ENCODE data around the gene ENC1. TPM values are rescaled to one million over a fixed set of nuclear protein-coding genes. Genes with fewer than 3 reads are reported as not detected.

ENC1 gene
- total RNA-seq, 1 donor from 2014 or later, result 363 TPM

DNA sequence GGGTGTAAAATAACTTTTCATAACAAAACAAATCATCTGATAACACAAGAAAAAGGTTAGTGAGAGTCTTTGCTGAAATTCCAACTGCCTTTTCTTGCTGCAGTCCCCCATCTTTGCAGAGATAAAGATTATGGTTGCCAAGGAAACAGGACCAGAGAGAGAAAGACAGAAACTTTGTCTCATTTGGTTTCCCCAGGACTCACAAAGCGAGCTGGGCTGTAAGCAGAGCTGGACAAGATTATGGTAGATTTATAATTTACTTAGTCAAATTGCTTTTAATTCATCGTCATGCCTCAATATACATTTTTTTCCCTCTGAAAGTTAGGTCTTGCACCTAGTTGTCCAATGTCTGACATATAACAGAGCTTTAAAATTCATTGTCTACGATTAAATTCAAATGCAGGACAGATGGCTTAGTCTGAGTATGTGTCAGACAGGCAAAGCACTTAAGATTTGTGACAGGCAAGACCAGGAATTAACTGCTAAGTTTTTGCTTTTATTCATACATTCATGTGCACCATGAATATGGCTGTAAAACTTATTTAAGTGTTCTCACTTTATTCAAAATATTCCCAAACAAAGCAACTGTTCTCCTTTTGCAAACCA lies 17.4 kb downstream of the ENC1 start:
- H3K9me3 Mint-ChIP-seq (ENCODE audit: unreplicated experiment), result peaks cover under 1% of the 10 kb centered on the region
- Histone ChIP-seq H3K27ac (ENCODE audit: low read depth, low read length) (peak overlapping the region; percentile 35), H3K9me3 (ENCODE audit: insufficient read depth, low read depth, low read length) (no peaks in the 10 kb centered on the region), H3K27me3 (ENCODE audit: insufficient read depth, low read length) (no peaks in the 10 kb centered on the region), H3K36me3 (ENCODE audit: insufficient read depth, low read length) (peaks cover 7% of the 10 kb centered on the region), H3K4me3 (ENCODE audit: insufficient read depth, low read depth, low read length) (no peak overlapping the region), H3K9ac (ENCODE audit: low read length) (peak overlapping the region; percentile 17), H3K79me2 (ENCODE audit: insufficient read depth, low read length) (peaks cover 8% of the 10 kb centered on the region), H4K20me1 (ENCODE audit: insufficient read depth, low read length) (peaks cover 8% of the 10 kb centered on the region), H3K4me2 (ENCODE audit: low read length) (peak overlapping the region; percentile 21), H3K4me1 (ENCODE audit: insufficient read depth, low read length) (peaks cover 50% of the 10 kb centered on the region), H2AFZ (ENCODE audit: low read depth, low read length) (no peak overlapping the region)
- FAIRE-seq, result no peak
- peaks cover 8% of the 10 kb centered on the region for H3K36me3 Mint-ChIP-seq (ENCODE audit: low read depth, unreplicated experiment)
- no peak overlapping the region for H3K4me3 Mint-ChIP-seq (ENCODE audit: unreplicated experiment)
- peaks cover 79% of the 10 kb centered on the region for H3K4me1 Mint-ChIP-seq (ENCODE audit: low read depth, unreplicated experiment)
- no peaks in the 10 kb centered on the region for H3K27me3 Mint-ChIP-seq (ENCODE audit: low read depth, unreplicated experiment)
- peak overlapping the region; percentile 86 for H3K27ac Mint-ChIP-seq (ENCODE audit: unreplicated experiment)
- no peak for DNase-seq (ENCODE audit: low read depth)
- TF ChIP-seq, protein P1, sequence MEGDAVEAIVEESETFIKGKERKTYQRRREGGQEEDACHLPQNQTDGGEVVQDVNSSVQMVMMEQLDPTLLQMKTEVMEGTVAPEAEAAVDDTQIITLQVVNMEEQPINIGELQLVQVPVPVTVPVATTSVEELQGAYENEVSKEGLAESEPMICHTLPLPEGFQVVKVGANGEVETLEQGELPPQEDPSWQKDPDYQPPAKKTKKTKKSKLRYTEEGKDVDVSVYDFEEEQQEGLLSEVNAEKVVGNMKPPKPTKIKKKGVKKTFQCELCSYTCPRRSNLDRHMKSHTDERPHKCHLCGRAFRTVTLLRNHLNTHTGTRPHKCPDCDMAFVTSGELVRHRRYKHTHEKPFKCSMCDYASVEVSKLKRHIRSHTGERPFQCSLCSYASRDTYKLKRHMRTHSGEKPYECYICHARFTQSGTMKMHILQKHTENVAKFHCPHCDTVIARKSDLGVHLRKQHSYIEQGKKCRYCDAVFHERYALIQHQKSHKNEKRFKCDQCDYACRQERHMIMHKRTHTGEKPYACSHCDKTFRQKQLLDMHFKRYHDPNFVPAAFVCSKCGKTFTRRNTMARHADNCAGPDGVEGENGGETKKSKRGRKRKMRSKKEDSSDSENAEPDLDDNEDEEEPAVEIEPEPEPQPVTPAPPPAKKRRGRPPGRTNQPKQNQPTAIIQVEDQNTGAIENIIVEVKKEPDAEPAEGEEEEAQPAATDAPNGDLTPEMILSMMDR (IDR thresholded peaks at IDR 0.05; ENCODE audit: insufficient read depth, low read depth, low read length), result no peak
- no peak for TF ChIP-seq EZH2 (IDR thresholded peaks at IDR 0.05; ENCODE audit: insufficient read depth, low read length)

DNA sequence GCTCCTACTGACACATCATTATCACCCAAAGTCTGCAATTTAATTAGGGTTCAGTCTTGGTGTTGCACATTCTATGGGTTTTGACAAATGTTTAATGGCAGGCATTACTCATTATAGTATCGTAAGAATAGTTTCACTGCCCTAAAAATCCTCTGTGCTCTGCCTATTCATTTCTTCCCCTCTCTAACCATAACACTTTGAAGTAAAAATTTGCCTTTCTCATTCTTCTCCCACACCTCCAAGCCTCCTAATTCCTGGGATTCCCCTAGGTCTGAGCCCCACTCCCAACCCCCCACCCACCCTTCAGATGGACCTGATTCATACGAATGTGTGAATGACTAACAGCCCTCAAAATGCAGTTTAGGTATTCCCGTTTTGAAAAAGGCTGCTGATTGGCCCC lies 18.4 kb downstream of the ENC1 start:
- Histone ChIP-seq H3K4me3 (ENCODE audit: insufficient read depth, low read depth, low read length) (no peak overlapping the region), H3K9ac (ENCODE audit: low read length) (no peak overlapping the region), H3K27ac (ENCODE audit: low read depth, low read length) (no peak overlapping the region), H3K36me3 (ENCODE audit: insufficient read depth, low read length) (no peaks in the 10 kb centered on the region), H3K4me1 (ENCODE audit: insufficient read depth, low read length) (peaks cover 43% of the 10 kb centered on the region), H2AFZ (ENCODE audit: low read depth, low read length) (no peak overlapping the region), H4K20me1 (ENCODE audit: insufficient read depth, low read length) (no peaks in the 10 kb centered on the region), H3K4me2 (ENCODE audit: low read length) (peak overlapping the region; percentile 21), H3K27me3 (ENCODE audit: insufficient read depth, low read length) (no peaks in the 10 kb centered on the region), H3K79me2 (ENCODE audit: insufficient read depth, low read length) (no peaks in the 10 kb centered on the region), H3K9me3 (ENCODE audit: insufficient read depth, low read depth, low read length) (no peaks in the 10 kb centered on the region)
- Mint-ChIP-seq H3K9me3 (ENCODE audit: unreplicated experiment) (peaks cover 2% of the 10 kb centered on the region), H3K4me1 (ENCODE audit: low read depth, unreplicated experiment) (peaks cover 72% of the 10 kb centered on the region), H3K4me3 (ENCODE audit: unreplicated experiment) (peak overlapping the region; percentile 36), H3K36me3 (ENCODE audit: low read depth, unreplicated experiment) (peaks cover 10% of the 10 kb centered on the region), H3K27ac (ENCODE audit: unreplicated experiment) (peak overlapping the region; percentile 86), H3K27me3 (ENCODE audit: low read depth, unreplicated experiment) (no peaks in the 10 kb centered on the region)
- no peak for TF ChIP-seq EZH2 (IDR thresholded peaks at IDR 0.05; ENCODE audit: insufficient read depth, low read length)
- TF ChIP-seq, protein P1 (IDR thresholded peaks at IDR 0.05; ENCODE audit: insufficient read depth, low read depth, low read length), result no peak
- FAIRE-seq, result peak; percentile 13
- DNase-seq (ENCODE audit: low read depth), result peak; percentile 74

DNA sequence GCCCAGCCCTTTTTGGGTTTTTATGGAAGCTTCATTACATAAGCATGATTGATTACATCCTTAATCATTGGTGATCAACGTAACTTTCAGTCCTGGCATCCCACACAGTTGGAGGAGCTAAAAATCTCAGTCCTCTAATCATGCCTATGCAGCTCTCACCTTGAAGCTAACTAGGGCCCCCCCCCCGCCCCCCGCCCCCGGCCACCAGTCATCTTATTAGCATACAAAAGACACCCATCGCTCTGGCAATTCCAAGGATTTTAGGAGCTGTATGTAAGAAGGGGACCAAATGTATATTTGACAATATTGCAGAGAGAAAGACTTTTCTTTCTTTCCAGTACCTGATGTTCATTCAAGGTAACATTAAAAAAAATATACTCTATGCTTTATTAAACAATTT lies 19.0 kb downstream of the ENC1 start:
- Histone ChIP-seq H3K27me3 (ENCODE audit: insufficient read depth, low read length) (no peaks in the 10 kb centered on the region), H2AFZ (ENCODE audit: low read depth, low read length) (no peak overlapping the region), H3K4me3 (ENCODE audit: insufficient read depth, low read depth, low read length) (no peak overlapping the region), H3K9me3 (ENCODE audit: insufficient read depth, low read depth, low read length) (no peaks in the 10 kb centered on the region), H3K79me2 (ENCODE audit: insufficient read depth, low read length) (no peaks in the 10 kb centered on the region), H3K4me2 (ENCODE audit: low read length) (no peak overlapping the region), H3K9ac (ENCODE audit: low read length) (no peak overlapping the region), H4K20me1 (ENCODE audit: insufficient read depth, low read length) (no peaks in the 10 kb centered on the region), H3K27ac (ENCODE audit: low read depth, low read length) (no peak overlapping the region), H3K36me3 (ENCODE audit: insufficient read depth, low read length) (no peaks in the 10 kb centered on the region), H3K4me1 (ENCODE audit: insufficient read depth, low read length) (peaks cover 36% of the 10 kb centered on the region)
- peaks cover 2% of the 10 kb centered on the region for H3K9me3 Mint-ChIP-seq (ENCODE audit: unreplicated experiment)
- no peak for DNase-seq (ENCODE audit: low read depth)
- H3K4me1 Mint-ChIP-seq (ENCODE audit: low read depth, unreplicated experiment), result peaks cover 68% of the 10 kb centered on the region
- FAIRE-seq, result no peak
- H3K27ac Mint-ChIP-seq (ENCODE audit: unreplicated experiment), result no peak overlapping the region
- TF ChIP-seq, protein P1 (IDR thresholded peaks at IDR 0.05; ENCODE audit: insufficient read depth, low read depth, low read length), result no peak
- TF ChIP-seq EZH2 (IDR thresholded peaks at IDR 0.05; ENCODE audit: insufficient read depth, low read length), result no peak
- peaks cover 7% of the 10 kb centered on the region for H3K36me3 Mint-ChIP-seq (ENCODE audit: low read depth, unreplicated experiment)
- no peaks in the 10 kb centered on the region for H3K27me3 Mint-ChIP-seq (ENCODE audit: low read depth, unreplicated experiment)
- H3K4me3 Mint-ChIP-seq (ENCODE audit: unreplicated experiment), result peak overlapping the region; percentile 34
